ENCODE results near the gene SYS1. TPM values are rescaled to one million over a fixed set of nuclear protein-coding genes. Genes with fewer than 3 reads are reported as not detected.

SYS1 gene
- total RNA-seq, 1 donor from 2014 or later: 25.8 TPM

DNA sequence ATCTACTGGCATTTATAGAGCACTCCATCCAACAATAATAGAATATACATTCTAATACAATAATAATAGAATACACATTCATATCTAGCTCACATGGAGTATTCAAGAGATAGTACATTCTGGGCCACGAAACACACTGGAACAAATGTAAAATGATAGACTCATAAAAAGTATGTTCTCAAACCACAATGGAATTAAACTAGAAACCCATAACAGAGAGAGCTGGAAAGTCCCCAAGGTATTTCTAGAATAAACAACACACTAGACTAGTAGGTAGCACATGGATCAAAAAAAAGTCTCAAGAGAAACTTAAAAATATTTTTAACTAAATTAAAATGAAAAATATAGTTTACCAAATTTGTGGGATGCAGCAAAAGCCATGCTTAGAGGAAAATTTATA lies 24.3 kb downstream of the SYS1 start:
- DNase-seq (ENCODE audit: low spot score): no peak

DNA sequence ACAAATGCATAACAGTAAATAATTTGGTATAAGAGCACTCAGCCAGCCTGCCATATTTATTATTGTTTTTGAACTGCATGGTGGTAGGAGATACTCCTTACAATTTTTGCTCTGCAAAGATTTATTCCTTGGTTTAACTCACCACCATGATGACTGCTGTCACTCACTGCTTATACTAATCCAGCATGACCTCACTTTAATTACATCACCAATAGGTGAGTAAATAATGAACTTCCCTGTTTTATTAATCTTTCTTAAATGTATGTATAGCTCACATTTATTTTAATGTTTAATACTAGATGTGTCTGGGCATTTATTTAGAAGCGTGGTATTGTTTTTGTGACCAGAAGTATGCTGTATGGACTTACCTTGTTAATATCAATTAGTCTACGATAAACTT lies 28.0 kb downstream of the SYS1 start:
- DNase-seq (ENCODE audit: low spot score): no peak

DNA sequence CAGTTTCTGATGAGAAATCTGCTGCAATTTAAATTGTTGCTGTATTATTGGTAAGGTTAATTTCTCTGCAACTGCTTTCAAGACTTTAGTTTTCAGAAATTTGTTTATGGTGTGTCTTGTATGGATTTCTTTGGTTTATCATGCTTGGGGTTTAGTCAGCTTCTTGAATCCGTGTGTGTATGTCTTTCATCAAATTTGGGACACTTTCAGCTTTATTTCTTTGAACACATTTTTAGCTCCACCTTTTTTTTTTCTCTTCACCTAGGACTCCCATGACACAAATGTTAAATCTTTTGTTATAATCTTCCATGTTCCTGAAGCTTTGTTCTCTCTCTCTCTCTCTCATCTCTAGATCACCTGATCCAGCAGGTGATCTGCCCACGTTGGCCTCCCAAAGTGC lies 28.6 kb downstream of the SYS1 start:
- DNase-seq (ENCODE audit: low spot score): no peak

DNA sequence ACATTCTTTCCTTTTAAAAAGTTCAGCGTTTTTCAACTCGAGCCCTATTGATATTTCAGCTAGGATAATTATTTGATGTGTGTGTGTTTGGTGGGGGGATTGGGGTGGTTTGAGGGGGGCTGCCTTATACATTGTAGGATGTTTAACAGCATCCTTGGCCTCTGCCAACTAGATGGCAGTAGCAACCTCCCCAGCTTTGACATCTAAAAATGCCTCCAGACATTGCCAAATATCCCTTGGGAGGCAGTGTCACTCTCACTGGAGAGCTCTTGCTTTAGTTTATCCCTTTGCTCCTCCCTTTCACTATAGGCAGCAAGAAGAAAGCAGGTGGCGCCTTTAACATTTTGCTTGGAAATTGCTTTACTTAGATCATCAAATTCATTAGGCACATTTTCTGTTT lies 29.8 kb downstream of the SYS1 start:
- peak; percentile 14 for DNase-seq (ENCODE audit: low spot score)

DNA sequence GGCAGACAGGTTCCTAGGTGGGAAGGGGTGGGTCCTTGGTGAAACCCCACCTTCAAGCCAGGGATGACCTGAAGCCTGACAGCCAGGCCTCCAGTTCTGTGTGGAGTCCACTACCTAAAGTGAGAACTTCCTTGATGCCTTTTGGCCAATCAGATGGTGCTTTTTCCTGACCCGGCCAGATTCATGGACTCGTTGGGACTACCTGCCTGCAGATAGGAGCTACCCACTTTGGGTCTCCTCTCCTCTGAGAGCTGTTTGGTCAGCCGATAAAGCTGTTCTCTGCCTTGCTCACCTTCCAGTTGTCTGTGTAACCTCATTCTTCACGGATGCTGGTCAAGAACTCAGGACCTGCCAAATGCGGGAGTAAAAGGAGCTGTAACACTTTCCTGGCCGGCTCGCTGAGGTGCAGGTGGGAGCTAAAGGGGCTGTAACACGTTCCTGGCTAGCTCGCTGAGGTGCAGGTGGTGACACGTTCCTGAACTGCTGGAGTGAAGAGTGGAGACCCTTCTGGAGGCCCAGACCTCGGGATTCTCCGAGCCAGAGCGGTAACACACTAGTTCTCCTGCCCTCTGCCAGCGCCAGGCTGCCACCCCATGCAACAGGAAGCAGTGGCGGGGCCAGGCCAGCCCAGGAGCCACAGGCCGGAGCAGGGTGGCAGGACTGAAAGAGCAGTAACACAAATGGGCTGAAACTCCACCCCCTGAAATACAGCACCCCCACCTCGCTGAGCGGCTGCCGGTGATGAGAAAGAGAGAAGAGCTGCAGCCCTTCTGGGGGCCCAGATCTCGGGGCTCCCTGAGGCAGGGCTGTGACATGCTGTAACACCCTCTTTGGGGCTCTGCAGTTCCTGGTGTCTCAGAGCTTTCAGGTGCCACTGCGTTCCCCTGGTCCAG lies 31.5 kb downstream of the SYS1 start:
- DNase-seq (ENCODE audit: low spot score): no peak

DNA sequence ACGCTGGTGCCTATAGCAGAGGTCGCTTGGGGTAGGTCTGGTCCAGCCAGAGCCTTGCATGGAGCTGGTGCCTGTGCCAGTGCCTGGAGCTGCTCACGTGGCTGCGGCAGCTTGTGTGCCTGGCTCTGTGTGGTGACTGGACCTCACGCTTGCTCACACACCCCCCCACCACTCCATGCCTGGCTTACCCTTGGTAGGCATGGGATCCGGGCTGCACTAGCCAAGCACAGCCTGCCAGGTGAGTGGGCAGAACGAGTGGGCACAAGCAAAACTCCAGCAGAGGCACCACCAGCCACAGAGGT lies 32.1 kb downstream of the SYS1 start:
- no peak for DNase-seq (ENCODE audit: low spot score)

DNA sequence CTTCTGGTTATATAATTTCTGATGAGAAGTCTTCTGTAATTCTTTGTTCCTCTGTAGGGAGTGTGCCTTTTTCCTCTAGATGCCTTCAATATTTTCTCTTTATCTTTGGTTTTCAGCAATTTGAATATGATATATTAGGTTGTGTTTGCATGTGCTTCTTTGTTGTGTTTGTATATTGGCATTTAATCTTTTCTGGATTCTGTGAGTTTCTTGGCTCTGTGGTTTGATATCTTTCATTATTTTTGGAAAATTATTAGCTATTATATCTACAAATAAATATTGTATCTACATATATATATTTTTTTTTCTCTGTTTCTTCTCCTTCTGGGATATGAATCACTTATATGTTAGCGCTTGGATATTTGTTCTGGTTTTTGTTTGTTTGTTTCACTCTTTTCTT lies 36.1 kb downstream of the SYS1 start:
- no peak for DNase-seq (ENCODE audit: low spot score)

DNA sequence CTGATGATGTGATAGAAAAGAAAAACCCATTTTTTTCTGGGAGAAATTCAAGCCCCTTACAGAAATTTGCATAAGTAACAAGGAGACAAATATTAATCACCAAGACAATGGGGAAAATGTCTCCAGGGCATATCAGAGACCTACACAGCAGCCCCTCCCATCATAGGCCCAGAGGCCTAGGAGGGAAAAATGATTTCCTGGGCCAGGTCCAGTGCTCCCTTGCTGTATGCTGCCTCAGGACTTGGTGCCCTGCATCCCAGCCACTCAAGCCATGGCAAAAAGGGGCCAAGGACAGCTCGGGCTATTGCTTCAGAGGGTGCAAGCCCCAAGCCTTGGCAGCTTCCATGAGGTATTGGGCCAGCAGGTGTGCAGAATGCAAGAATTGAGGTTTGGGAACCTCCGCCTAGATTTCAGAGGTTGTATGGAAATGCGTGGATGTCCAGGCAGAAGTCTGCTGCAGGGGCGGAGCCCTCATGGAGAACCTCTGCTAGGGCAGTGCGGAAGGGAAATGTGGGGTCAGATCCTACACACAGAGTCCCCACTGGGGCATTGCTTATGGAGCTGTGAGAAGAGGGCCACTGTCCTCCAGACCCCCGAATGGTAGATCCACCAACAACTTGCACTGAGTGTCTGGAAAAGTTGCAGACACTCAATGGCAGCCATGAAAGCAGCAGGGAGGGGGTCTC lies 37.5 kb downstream of the SYS1 start:
- DNase-seq (ENCODE audit: low spot score): no peak

DNA sequence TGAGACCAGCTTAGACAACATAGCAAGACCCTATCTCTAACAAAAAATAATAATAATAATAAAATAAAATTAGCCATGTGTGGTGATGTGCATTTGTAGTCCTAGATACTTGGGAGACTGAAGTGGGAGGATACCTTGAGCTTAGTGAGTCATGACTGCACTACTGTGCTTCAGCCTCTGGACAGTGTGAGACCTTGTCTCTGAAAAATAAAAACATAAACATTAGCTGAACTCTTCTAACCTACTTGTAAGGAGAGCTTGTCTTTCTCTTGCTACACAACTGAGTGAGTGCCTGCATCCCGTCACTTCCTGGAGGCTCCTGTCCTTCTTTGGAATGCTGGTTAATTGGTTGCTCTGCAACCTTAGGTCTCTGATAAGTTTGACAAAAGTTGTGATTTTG lies 40.0 kb downstream of the SYS1 start:
- no peak for DNase-seq (ENCODE audit: low spot score)

DNA sequence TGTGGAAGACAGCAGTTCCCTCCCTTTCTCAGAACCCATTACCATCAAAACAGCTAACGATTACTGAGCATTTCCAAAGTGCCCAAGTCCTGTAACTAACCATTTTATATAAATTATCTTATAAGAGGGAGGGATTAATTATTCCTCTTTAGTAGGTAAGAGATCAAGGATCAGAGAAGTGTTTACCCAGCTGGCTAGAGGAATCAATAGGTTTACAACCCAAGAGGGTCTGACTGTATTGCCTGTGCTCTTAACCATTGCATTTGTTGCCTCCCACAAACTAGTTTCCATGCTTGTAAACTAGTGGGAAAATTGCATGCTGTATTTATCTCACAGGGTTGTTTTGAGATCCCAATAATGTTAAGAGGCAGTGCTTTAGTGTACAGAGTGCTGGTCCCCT lies 41.5 kb downstream of the SYS1 start:
- DNase-seq (ENCODE audit: low spot score): no peak

DNA sequence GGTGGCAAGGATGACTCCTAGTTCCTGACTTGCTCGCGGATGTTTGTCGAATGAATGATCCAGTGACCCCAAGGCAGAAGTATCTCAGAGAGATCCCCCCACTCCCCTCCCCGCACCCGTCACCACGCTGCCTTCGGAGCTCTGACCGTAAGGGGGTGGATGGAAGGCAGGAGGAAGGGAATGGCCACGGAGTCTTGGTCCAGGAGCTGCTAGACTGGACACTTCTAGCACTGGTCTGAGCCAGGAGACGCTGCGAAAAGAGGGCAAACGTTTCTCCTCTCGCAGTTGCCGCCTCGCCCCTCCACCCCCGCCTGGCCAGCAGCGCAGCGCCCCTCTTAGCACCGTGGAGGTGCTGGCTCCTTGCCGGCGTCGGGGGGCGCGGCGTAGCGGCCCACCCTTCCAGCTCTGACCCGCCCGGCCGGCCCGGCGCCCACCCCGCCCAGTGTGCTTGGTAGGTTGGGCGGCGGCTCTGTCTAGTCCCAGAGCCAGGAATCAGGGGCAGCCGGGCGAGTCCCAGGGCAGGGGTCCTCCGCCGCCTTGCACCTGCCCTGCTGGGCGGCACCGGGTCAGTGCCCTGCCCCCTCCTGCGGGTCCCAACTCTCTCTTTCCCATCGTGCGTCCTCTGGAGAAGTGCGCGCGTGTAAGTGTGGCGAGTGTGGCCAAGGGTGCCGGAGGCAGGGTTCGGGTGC lies 42.8 kb downstream of the SYS1 start:
- DNase-seq (ENCODE audit: low spot score): no peak

DNA sequence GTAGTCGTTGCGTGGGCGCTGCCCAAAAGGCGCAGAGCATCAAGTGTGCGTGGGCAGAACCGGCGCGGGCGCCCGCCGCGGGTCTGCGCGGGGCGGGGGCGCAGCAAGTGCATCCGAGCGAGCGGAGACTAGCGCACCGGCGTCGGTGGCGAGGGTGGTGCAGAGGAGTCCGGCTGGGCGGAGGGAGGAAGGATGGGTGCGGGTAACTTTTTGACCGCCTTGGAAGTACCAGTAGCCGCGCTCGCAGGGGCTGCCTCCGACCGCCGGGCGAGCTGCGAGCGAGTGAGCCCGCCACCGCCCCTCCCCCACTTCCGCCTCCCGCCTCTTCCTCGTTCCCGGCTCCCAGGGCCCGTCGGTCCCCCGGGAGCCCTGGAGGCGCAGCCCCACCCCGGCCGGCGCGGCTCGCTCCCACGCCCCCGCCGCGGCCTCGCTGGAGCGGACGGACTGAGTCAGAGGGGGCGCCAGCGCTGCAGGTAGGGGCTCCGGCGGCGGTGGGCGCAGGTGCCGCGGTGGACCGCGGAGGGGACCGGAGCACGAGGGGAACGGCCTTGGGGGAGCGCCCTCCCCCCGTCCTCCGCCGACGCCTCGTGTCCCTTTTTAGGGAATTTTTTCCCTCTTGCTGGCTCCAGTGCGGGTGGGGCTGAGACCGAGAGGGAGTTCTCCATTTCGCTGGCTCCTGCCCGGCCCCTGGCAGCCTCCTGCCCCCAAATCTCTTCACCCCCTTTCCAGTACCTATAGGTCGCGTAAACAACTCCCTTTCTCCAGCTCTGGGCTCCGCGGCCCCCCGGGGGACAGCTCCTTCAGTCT lies 43.5 kb downstream of the SYS1 start:
- DNase-seq (ENCODE audit: low spot score): peak; percentile 27

DNA sequence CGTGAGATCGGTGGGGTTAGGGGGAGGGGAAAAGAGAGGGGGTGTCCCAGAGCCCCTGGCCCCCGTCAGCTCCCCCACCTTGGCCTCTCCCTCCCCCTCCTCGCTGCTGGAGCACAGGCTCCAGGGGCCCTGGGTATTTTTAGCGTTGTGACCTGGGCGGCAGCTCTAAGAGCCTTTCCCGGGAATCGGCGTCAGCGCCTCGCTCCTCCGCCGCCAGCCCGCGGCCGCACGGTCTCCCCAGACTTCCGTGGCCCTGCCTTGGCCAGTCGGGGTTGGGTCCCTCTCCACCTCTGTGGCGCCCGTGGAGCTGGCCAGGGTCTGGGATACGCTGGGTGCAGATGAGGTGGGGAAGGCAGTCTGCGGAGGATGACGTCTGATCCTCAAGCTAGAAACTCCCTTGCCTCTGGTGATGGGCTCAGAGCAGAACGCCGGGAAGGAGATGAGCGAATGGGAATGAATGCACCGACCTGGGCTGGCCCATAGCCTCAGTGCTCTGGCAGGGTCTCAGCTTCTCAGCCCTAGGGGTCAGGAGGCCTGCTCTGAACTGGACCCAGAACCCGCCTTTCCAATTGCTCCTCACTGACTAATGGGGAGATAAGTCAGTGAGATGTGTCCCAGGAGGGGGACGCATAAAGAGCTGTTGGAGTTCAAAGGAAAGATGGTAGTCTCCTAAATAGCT lies 44.2 kb downstream of the SYS1 start:
- DNase-seq (ENCODE audit: low spot score): peak; percentile 41

DNA sequence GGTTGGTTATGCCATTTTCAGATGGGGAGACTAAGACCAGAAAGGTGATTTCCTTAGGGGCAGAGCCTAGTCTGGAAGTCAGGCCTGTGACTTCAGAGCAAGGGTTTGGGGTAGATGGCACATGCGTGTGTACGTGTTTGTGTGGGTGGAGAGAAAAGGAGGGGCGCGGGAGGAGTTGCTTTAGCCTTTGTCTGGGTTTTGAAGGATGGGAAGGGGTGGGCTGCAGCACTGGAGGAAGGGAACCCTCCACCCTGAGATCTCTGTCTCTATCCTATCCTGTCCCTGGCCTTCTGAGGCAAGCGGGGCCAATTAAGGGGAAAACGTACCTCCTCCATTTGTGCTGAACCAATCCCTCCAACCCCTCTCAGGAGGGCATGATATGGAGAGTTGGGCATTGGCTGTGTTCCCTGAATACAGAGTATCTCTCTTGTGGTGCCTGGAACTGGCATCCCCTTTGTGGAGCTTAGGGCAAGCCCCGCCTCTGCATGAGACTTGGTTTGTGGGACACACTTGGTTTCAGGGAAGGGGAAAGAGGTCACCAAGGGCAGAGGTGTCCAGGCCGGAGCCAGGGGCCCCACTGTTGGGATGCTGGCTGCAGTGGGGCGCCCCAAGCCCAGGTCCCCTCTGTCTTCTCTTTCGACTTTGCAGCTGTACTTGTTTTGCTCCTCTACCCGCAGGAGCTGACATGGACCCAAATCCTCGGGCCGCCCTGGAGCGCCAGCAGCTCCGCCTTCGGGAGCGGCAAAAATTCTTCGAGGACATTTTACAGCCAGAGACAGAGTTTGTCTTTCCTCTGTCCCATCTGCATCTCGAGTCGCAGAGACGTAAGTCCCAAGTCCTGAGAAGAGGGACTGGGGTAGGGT lies 45.1 kb downstream of the SYS1 start, which contains the start of gene DBNDD2:
TSS of gene DBNDD2 (plus strand) at position 507 of the 863 bp plus-strand sequence. CDS start at position 686, 179 bp downstream.
- DNase-seq (ENCODE audit: low spot score): no peak

DNA sequence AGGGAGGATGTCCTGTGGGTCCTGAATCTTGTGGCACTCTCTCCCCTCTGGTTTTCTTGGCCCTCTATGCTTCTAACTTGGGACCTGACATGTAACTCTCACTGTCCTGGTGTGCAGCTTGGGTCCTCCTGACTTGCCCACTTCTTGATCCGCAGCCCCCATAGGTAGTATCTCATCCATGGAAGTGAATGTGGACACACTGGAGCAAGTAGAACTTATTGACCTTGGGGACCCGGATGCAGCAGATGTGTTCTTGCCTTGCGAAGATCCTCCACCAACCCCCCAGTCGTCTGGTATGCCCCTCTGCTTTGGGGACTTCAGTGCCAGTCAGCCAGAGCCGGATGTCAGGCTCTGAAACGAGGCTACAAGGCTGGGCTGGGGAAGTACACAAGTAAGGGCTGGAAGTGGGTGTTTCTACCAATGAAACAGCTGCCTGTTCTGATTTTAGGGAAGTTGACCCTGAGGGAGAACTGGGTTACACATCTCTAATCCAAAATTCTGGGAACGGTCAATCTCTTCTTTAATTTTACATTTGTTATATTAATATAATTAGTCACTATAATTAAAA lies 45.8 kb downstream of the SYS1 start:
- no peak for DNase-seq (ENCODE audit: low spot score)

DNA sequence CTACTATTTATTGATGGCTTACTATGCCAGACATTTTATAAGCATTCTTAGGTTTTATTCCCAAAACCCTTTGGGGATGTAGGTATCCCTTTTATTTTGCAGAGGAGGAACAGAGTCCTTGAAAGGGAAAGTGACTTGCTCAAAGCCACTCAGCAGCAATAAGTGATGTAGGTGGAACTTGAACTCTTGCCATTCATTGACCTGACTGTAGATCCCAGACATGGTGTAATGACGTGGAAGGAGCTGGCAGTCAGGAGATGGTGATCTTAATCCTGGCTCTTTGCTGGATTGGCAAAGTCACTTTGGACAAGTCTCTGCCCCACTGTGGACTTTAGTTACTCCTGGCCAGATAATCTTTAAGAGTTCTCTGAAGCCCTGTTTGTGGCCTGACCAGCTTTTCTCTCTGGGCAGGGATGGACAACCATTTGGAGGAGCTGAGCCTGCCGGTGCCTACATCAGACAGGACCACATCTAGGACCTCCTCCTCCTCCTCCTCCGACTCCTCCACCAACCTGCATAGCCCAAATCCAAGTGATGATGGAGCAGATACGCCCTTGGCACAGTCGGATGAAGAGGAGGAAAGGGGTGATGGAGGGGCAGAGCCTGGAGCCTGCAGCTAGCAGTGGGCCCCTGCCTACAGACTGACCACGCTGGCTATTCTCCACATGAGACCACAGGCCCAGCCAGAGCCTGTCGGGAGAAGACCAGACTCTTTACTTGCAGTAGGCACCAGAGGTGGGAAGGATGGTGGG lies 46.7 kb downstream of the SYS1 start:
- no peak for DNase-seq (ENCODE audit: low spot score)

DNA sequence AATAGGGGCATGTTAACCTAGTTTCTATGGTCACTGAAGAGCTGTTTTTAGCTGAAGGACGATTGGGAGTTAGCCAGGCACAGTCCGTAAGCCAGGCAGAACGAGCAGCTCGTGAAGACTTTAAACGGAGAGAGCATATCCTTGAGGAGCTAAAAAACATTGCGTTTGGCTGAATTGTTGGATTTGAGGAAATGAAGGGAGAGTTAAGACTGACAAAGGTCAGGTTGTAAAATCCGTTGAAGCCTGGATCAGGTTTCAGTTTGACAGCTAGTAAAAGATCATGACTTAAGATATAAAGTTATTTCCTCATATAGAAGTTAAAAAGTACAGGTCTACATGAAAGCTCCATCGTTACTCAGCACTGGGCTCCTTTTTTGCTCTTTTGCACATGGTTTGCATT lies 47.9 kb downstream of the SYS1 start:
- no peak for DNase-seq (ENCODE audit: low spot score)

DNA sequence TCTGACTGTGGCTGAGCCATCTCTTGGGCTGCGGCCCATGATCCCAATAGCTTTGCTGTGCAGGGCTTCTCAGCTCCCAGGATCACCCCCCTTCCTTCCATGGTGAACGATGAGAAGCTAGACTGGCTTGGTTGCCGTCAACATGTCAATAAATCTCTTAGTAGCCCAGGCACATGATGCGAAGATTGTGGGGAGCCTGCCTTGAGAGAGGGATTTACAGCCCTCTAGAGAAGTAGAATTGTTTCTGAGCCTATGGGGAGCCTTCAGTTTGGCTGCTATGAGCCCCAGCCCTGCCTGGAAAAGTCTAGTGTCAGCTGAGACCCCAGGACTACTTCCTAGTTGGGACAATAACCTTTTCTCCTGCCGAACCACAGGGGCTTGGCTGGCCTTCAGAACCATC lies 49.7 kb downstream of the SYS1 start:
- no peak for DNase-seq (ENCODE audit: low spot score)

DNA sequence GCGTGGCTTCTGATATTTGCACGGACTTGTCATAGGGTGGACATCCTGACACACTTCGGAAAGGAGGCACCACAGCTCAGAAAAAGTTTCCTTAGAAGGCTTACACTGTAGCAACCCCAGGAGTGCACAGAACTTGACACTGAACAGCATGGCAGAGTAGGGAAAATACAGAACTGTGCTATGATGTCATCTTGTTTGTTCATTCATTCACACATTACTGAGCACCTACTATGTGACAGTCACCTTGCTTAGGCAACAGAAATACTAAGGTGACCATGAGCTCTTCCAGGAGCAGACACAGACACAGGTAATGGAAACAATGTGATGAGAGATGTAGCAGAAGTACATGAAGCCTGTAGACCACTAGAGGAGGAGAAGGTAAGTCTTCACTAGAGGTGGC lies 50.5 kb downstream of the SYS1 start:
- DNase-seq (ENCODE audit: low spot score): no peak

Data from umbilical cord (tissue), 2 donors.